Colonic mucosa (tissue), 4 donors: Measurements from ENCODE around the gene ITSN1. TPM values are rescaled to one million over a fixed set of nuclear protein-coding genes. Genes with fewer than 3 reads are reported as not detected.

Experiments
- DNase-seq: peaks from one replicate; pipeline ENCODE4 v3.0.0-alpha.2; 2020
- H3K27ac ChIP-seq: fragments of 200-600 bp; one replicate; pipeline ENCODE4 v1.8.0; 2021
- H3K27me3 ChIP-seq: fragments of 200-600 bp; one replicate; pipeline ENCODE4 v1.8.0; 2021
- H3K36me3 ChIP-seq: fragments of 200-600 bp; one replicate; pipeline ENCODE4 v1.8.0; 2021
- H3K4me1 ChIP-seq: fragments of 200-600 bp; one replicate; pipeline ENCODE4 v1.8.0; 2021; ENCODE audit warnings: mild to moderate bottlenecking
- H3K4me3 ChIP-seq: fragments of 200-600 bp; one replicate; pipeline ENCODE4 v1.8.0; 2021
- H3K9ac ChIP-seq, 2 donors: one replicate each; pipeline ENCODE4 v1.7.0; 2013; ENCODE audit warnings: control low read depth in 2 of 2, low read depth in 2 of 2, low read length in 2 of 2
- H3K9me3 ChIP-seq: fragments of 200-600 bp; one replicate; pipeline ENCODE4 v1.8.0; 2021
- CTCF ChIP-seq: fragments of 200-600 bp; IDR thresholded peaks from one replicate; pipeline ENCODE4 v1.8.0; 2022; ENCODE audit warnings: antibody characterized with exemption, mild to moderate bottlenecking
- intact Hi-C: fragments of 100-400 bp; cut with DNase I; formaldehyde crosslinking; loops from one replicate; pipeline ENCODE4 v1.14.1; 2022
- total RNA-seq, 2 donors: library from RNA; stranded (reverse); fragmentation: NEBNext Ultra II Directional in 1 of 2; extraction: Animal tissue kit (Norgen Biotek cat#: 25700) in 1 of 2; gene quantifications; one replicate each; pipeline ENCODE4 v1.2.1, GENCODE V29; 2021
- donor health status: healthy.
- donor health status: DM: no; HTN: no; CAD: no.
- donor health status: DM: no; HTN: no; CAD: no.

The ITSN1 gene
- total RNA-seq, 2 donors from 2014 or later: 22.4 to 28.3 TPM

- no peaks in the 10 kb centered on the region for H3K9me3 ChIP-seq
- intact Hi-C loops: no loop called here
- no peaks in the 10 kb centered on the region for H3K4me1 ChIP-seq
- H3K27me3 ChIP-seq: no peaks in the 10 kb centered on the region
- TF ChIP-seq CTCF: no peak
- no peaks in the 10 kb centered on the region for H3K36me3 ChIP-seq
- H3K4me3 ChIP-seq: no peak overlapping the region
- no peak for DNase-seq
- H3K9ac ChIP-seq: no peak overlapping the region
- no peak overlapping the region for H3K27ac ChIP-seq
Measured at GRCh38 chr21:33852485-33852884, 210.2 kb downstream of the ITSN1 start.

DNA sequence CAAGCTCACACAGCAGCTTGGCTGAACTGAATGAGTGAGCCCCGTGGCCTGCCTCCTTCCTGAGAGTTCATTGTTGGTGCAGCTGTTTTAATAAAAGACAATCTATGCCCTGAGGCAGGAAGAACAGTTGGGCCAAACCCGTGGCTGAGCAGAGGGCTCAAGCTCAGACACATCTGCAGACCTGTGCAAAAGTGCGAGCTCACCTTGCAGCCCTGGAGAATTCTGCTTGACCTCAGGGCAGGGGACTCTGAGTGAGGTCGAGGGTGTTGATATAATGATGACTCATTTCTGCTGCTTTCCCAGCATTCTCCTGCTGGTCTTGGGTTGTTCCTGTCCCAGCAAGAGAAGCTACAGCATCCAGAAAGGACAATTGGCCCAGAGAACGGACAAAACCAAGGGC lies 212.3 kb downstream of the ITSN1 start:
- Histone ChIP-seq H3K4me1 (no peaks in the 10 kb centered on the region), H3K27ac (no peak overlapping the region), H3K4me3 (no peak overlapping the region), H3K9ac (no peak overlapping the region), H3K27me3 (no peaks in the 10 kb centered on the region), H3K9me3 (no peaks in the 10 kb centered on the region), H3K36me3 (no peaks in the 10 kb centered on the region)
- intact Hi-C loops: no loop called here
- DNase-seq: no peak
- TF ChIP-seq CTCF: no peak

- no peaks in the 10 kb centered on the region for H3K9me3 ChIP-seq
- no peak for DNase-seq
- H3K27ac ChIP-seq: no peak overlapping the region
- H3K4me1 ChIP-seq: no peaks in the 10 kb centered on the region
- TF ChIP-seq CTCF: no peak
- no peaks in the 10 kb centered on the region for H3K27me3 ChIP-seq
- H3K36me3 ChIP-seq: no peaks in the 10 kb centered on the region
- intact Hi-C loops: no loop called here
- no peak overlapping the region for H3K4me3 ChIP-seq
- H3K9ac ChIP-seq: no peak overlapping the region
Measured at GRCh38 chr21:33855190-33855589, 212.9 kb downstream of the ITSN1 start.

DNA sequence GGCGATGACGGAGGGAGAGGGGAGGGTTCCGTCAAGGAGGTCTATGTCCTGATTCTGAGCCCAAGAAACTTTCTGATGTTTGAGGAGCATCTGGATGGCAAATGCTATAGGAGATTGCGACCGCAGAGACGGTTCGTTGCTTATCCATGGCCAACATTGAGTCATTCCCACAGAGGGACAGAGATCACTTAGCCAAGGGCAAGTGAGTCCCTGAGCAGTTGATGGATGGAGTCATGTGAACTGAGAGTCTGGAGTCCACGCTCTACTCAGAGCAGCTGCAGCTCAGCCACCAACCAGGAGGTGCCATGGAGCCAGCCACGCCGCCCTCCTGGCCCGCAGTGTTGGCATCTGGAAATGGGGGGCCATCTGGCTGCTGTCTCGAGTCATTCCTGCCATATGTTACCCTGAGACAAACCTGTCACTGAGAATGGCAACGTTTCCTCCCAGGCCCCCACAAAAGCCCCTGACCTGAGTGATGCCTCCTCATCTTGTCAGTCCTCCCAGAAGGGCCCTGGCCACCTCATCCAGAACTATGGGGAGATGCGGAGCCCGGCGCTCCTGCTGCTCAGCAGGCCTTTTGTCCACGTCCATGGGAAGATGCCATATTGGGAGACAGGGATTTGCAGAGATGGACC lies 214.7 kb downstream of the ITSN1 start:
- no peak for TF ChIP-seq CTCF
- DNase-seq: no peak
- H3K27ac ChIP-seq: no peak overlapping the region
- H3K9ac ChIP-seq: no peak overlapping the region
- H3K4me3 ChIP-seq: no peak overlapping the region
- no peaks in the 10 kb centered on the region for H3K27me3 ChIP-seq
- H3K4me1 ChIP-seq: no peaks in the 10 kb centered on the region
- intact Hi-C loops: no loop called here
- H3K36me3 ChIP-seq: no peaks in the 10 kb centered on the region
- no peaks in the 10 kb centered on the region for H3K9me3 ChIP-seq

GRCh38 chr21:33857846-33858666 lies 215.8 kb downstream of the ITSN1 start:
- no peak for DNase-seq
- intact Hi-C loops: no loop called here
- no peak overlapping the region for H3K9ac ChIP-seq
- H3K4me3 ChIP-seq: no peak overlapping the region
- H3K27me3 ChIP-seq: no peaks in the 10 kb centered on the region
- no peaks in the 10 kb centered on the region for H3K4me1 ChIP-seq
- H3K9me3 ChIP-seq: no peaks in the 10 kb centered on the region
- no peak overlapping the region for H3K27ac ChIP-seq
- no peaks in the 10 kb centered on the region for H3K36me3 ChIP-seq
- TF ChIP-seq CTCF: no peak
